ENCODE results near the gene AKAP13. TPM values are rescaled to one million over a fixed set of nuclear protein-coding genes. Genes with fewer than 3 reads are reported as not detected.
"Not testable (repeated sequence)": the region's sequence is repeated elsewhere in the genome, so short reads cannot be mapped to it uniquely, and the experiment has no call there.

AKAP13 gene
- total and polyA plus RNA-seq, 9 donors, result 45.3 to 190 (median 98.6) TPM

- H3K27ac ChIP-seq, result no peak overlapping the region
- no peaks in the 10 kb centered on the region for H3K36me3 ChIP-seq
- no peaks in the 10 kb centered on the region for H3K27me3 ChIP-seq
- no peak for DNase-seq
- 75 to 96% (median 78%) methylated on average over 3 of the region's 3 CpGs for WGBS, 3 donors
- no peaks in the 10 kb centered on the region for H3K9me3 ChIP-seq
- TF ChIP-seq CTCF (IDR thresholded peaks at IDR 0.05) (no peak), POLR2A (IDR thresholded peaks at IDR 0.05) (no peak), EP300 (IDR thresholded peaks at IDR 0.05) (no peak)
- no peak overlapping the region for H3K4me3 ChIP-seq
- no peaks in the 10 kb centered on the region for H3K4me1 ChIP-seq (ENCODE audit: insufficient read depth)
- intact Hi-C loops (cut with DNase I), result no loop called here
Observed at GRCh38 chr15:85532689-85533088, 152.3 kb downstream of the AKAP13 start.

GRCh38 chr15:85534031-85534430 lies 153.6 kb downstream of the AKAP13 start:
- no peak for TF ChIP-seq POLR2A (IDR thresholded peaks at IDR 0.05)
- TF ChIP-seq EP300 (IDR thresholded peaks at IDR 0.05), result no peak
- TF ChIP-seq CTCF (IDR thresholded peaks at IDR 0.05), result no peak
- Histone ChIP-seq H3K36me3 (no peaks in the 10 kb centered on the region), H3K4me3 (no peak overlapping the region), H3K27ac (no peak overlapping the region), H3K9me3 (no peaks in the 10 kb centered on the region), H3K4me1 (ENCODE audit: insufficient read depth) (no peaks in the 10 kb centered on the region), H3K27me3 (no peaks in the 10 kb centered on the region)
- WGBS, 3 donors, result 92 to 98% (median 96%) methylated on average over 2 of the region's 2 CpGs
- no peak for DNase-seq
- intact Hi-C loops (cut with DNase I), result no loop called here

- H3K4me3 ChIP-seq; H3K9me3 ChIP-seq; intact Hi-C loops (cut with DNase I); H3K4me1 ChIP-seq (ENCODE audit: insufficient read depth); DNase-seq; H3K27me3 ChIP-seq; H3K36me3 ChIP-seq; H3K27ac ChIP-seq: not testable (repeated sequence)
- WGBS, 3 donors, result 85 to 89% (median 87%) methylated on average over 7 of the region's 7 CpGs
Observed at GRCh38 chr15:85535533-85536330, 155.3 kb downstream of the AKAP13 start.

- Histone ChIP-seq H3K9me3 (no peaks in the 10 kb centered on the region), H3K4me3 (no peak overlapping the region), H3K27me3 (no peaks in the 10 kb centered on the region), H3K27ac (no peak overlapping the region), H3K4me1 (ENCODE audit: insufficient read depth) (no peaks in the 10 kb centered on the region), H3K36me3 (no peaks in the 10 kb centered on the region)
- no peak for DNase-seq
- intact Hi-C loops (cut with DNase I), result no loop called here
- 78 to 94% (median 93%) methylated on average over 4 of the region's 4 CpGs for WGBS, 3 donors
- TF ChIP-seq EP300 (IDR thresholded peaks at IDR 0.05) (no peak), POLR2A (IDR thresholded peaks at IDR 0.05) (no peak), CTCF (IDR thresholded peaks at IDR 0.05) (no peak)
Observed at GRCh38 chr15:85536341-85536740, 155.9 kb downstream of the AKAP13 start.

GRCh38 chr15:85539491-85539890 lies 159.1 kb downstream of the AKAP13 start:
- no peak overlapping the region for H3K4me3 ChIP-seq
- H3K36me3 ChIP-seq, result no peaks in the 10 kb centered on the region
- no peak for DNase-seq
- TF ChIP-seq CTCF (IDR thresholded peaks at IDR 0.05) (no peak), EP300 (IDR thresholded peaks at IDR 0.05) (no peak), POLR2A (IDR thresholded peaks at IDR 0.05) (no peak)
- no peaks in the 10 kb centered on the region for H3K9me3 ChIP-seq
- no peaks in the 10 kb centered on the region for H3K27me3 ChIP-seq
- H3K27ac ChIP-seq, result no peak overlapping the region
- intact Hi-C loops (cut with DNase I), result no loop called here
- H3K4me1 ChIP-seq (ENCODE audit: insufficient read depth), result no peaks in the 10 kb centered on the region

All from ovary (tissue), 9 donors.